ENCODE measurements around the gene AGPS.
"Not testable (repeated sequence)": the region's sequence is repeated elsewhere in the genome, so short reads cannot be mapped to it uniquely, and the experiment has no call there.

The AGPS gene

GRCh38 chr2:177385151-177385550, 7.4 kb upstream of the AGPS start:
- DNase-seq (ENCODE audit: low read depth), result no peak

- no peak for DNase-seq (ENCODE audit: low read depth)
Observed at GRCh38 chr2:177391822-177392372, 676 bp upstream of the AGPS start.

- no peak for DNase-seq (ENCODE audit: low read depth)
Observed at GRCh38 chr2:177393203-177393755, 706 bp downstream of the AGPS start.

GRCh38 chr2:177393824-177394593, 1.4 kb downstream of the AGPS start:
- no peak for DNase-seq (ENCODE audit: low read depth)

GRCh38 chr2:177394594-177394973, 2.0 kb downstream of the AGPS start:
- no peak for DNase-seq (ENCODE audit: low read depth)

- no peak for DNase-seq (ENCODE audit: low read depth)
Observed at GRCh38 chr2:177395351-177396065, 2.9 kb downstream of the AGPS start.

- no peak for DNase-seq (ENCODE audit: low read depth)
Observed at GRCh38 chr2:177396703-177397460, 4.3 kb downstream of the AGPS start.

- DNase-seq (ENCODE audit: low read depth), result no peak
Observed at GRCh38 chr2:177397481-177398289, 5.1 kb downstream of the AGPS start.

GRCh38 chr2:177398290-177398683, 5.7 kb downstream of the AGPS start:
- DNase-seq (ENCODE audit: low read depth), result no peak

- DNase-seq (ENCODE audit: low read depth), result no peak
Observed at GRCh38 chr2:177398791-177399190, 6.2 kb downstream of the AGPS start.

GRCh38 chr2:177399376-177399775, 6.8 kb downstream of the AGPS start:
- DNase-seq (ENCODE audit: low read depth), result no peak

- no peak for DNase-seq (ENCODE audit: low read depth)
Observed at GRCh38 chr2:177400337-177400923, 7.9 kb downstream of the AGPS start.

GRCh38 chr2:177402096-177402495, 9.5 kb downstream of the AGPS start:
- no peak for DNase-seq (ENCODE audit: low read depth)

GRCh38 chr2:177403838-177404237, 11.3 kb downstream of the AGPS start:
- DNase-seq (ENCODE audit: low read depth), result no peak

- no peak for DNase-seq (ENCODE audit: low read depth)
Observed at GRCh38 chr2:177404243-177404642, 11.7 kb downstream of the AGPS start.

- DNase-seq (ENCODE audit: low read depth), result no peak
Observed at GRCh38 chr2:177405029-177405692, 12.6 kb downstream of the AGPS start.

- no peak for DNase-seq (ENCODE audit: low read depth)
Observed at GRCh38 chr2:177406182-177406581, 13.6 kb downstream of the AGPS start.

GRCh38 chr2:177407031-177407430, 14.5 kb downstream of the AGPS start:
- no peak for DNase-seq (ENCODE audit: low read depth)

- DNase-seq (ENCODE audit: low read depth), result not testable (repeated sequence)
Observed at GRCh38 chr2:177410629-177411028, 18.1 kb downstream of the AGPS start.

GRCh38 chr2:177413703-177414102, 21.1 kb downstream of the AGPS start:
- DNase-seq (ENCODE audit: low read depth), result no peak

Measured in activated gamma-delta T cell treated with anti-CD3 and anti-CD28 coated beads, Interleukin-2, amount 50 U/mL, for 16 hours (primary cell).